Occipital lobe (tissue), 2 donors: ENCODE results near the gene RBM42. TPM values are rescaled to one million over a fixed set of nuclear protein-coding genes. Genes with fewer than 3 reads are reported as not detected.

Experiments
- DNase-seq: peaks from one replicate; lab custom pipeline; 2025; lab: John Stamatoyannopoulos, UW
- total RNA-seq: library from RNA; depleted of rRNA; stranded (reverse); fragments of >200 nt; gene quantifications from one replicate; pipeline ENCODE4 v1.2.3, GENCODE V29; 2014

The RBM42 gene
- total RNA-seq, 1 donor from 2014 or later: 16.7 TPM

DNA sequence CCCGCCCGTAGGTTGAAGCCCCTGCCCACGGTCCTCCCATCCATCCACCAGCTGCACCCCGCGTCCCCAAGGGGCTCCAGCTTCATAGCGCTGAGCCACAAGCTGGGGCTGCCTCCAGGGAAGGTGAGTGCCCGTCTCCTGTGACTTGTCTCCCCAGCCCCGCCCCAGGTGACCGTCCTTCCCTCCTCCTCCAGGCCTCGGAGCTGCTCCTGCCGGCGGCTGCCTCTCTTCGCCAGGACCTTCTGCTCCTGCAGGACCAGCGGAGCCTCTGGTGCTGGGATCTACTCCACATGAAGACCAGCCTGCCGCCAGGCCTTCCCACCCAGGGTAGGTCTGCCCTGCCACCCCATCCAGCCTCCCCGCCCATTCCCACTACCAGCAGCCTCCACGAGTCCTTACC, 8.8 kb upstream of the RBM42 start:
- no peak for DNase-seq

DNA sequence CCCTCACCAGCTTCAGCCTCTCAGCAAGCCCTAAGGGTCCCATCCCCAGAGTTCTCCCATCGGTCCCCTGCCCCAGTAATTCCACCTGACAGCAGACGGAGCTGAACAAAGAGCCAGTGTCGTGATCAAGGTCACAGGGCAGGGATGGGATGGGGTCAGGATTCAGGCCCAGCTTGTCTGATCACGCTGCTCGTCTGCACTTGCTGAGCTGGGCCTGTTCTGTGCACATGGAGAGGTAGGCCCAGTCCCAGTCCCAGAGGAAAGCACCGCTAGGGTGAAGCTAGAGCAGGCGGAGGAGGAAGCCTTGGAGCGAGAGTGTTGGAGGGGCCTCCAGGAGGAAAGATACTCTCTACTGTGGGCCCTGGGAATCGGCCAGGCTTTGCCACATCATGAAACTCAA, 7.1 kb upstream of the RBM42 start:
- DNase-seq: no peak

DNA sequence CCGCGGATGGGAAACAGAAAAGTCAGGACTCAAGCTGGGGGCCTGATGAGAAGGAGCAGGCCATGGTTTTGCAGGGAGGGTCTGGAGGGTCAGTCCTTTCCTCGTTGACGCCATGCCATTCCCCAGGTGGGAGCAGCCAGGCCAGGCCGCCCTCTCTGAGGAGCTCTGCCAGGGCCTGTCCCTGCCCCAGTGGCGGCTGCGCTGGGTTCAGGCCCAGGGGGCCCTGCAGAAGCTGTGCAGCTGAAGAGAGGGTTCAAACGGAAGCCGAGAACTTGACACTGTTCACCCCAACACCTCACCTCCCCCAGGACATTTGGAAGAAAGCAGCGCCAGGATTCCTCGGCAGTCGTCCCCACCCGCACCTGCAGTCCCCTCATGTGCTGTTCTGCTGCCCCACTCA, 6.1 kb upstream of the RBM42 start:
- no peak for DNase-seq

DNA sequence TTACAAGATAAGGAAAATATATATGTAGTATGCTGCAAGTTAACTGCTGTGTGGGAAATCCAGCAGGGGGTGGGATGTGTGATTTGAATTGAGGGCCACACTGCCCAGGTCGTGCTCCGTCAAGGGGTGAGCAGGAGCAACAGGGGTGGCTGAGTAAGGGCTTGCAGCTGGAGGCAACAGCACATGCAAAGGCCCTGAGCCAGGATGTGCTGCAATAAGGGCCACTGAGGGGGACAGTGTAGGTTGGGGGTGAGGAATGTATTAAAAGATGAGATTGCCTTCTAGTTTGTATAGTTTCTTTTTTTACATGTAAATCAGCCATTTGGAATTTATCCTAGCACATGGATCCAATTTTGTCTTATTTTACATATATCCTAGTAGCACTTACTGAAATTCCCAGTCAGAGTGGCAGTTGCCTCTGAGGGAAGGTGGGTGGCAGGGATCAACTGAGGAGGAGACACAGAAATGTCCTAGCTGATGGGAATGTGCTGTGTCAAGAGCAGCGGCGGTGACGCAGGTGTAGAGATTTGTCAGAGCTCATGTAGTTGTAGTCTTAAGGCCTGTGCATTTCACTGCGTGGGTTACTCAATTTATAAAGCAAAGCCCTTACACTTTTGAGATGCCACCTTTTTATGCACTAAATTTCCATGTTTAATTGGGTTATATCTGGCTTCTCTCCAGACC, 5.4 kb upstream of the RBM42 start:
- no peak for DNase-seq

DNA sequence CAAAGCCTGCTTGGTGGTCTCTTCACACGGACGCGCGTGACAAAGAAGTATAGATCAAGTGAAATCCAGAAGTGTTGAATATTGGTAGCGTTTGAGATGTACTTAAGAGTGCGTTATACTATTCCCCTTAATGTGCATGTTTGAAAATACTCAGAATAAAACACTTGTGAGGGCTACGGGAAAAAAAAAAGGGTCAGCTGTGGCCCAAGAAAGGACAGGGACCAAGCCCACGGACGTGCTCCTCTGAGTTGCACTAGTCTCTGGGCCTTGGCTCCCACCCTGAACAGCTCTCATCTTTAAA, 622 bp upstream of the RBM42 start:
- DNase-seq: no peak

DNA sequence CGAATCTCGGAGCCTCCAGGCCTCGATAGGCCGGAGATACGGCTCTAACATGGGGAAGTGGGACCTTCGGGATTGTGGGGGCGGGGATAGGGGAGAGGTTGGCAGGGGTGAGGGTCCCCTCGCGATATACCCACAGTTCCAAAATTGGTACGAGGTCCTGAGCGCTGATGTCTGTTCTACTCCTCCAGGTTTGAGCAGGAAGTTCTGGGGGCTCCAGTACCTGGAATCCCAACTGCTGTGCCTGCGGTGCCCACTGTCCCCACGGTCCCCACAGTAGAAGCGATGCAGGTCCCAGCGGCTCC, 447 bp downstream of the RBM42 start:
- no peak for DNase-seq

DNA sequence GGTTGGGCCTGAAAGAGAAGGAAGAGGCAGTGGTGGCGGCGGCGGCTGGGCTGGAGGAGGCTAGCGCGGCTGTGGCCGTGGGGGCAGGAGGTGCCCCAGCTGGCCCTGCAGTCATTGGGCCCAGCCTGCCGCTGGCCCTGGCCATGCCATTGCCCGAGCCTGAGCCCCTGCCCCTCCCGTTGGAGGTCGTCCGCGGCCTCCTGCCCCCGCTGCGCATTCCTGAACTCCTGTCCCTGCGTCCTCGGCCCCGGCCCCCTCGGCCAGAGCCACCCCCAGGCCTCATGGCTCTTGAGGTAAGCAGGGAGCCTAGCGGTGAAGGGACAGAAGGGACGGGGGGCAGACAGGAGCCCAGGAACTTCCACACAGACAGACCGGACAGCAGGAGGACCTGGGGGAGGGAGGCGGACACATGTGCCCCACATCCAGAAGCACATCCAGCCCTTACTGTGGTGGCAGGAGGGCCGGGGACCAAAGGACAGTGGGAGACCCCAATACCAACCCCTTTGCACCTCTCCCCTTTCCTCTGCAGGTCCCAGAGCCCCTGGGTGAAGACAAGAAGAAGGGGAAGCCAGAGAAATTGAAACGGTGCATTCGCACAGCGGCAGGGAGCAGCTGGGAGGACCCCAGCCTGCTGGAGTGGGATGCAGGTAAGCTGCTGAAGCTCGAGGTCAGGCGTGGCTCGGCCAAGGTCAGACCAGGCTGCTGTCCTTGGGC, 5.0 kb downstream of the RBM42 start:
- DNase-seq: no peak

DNA sequence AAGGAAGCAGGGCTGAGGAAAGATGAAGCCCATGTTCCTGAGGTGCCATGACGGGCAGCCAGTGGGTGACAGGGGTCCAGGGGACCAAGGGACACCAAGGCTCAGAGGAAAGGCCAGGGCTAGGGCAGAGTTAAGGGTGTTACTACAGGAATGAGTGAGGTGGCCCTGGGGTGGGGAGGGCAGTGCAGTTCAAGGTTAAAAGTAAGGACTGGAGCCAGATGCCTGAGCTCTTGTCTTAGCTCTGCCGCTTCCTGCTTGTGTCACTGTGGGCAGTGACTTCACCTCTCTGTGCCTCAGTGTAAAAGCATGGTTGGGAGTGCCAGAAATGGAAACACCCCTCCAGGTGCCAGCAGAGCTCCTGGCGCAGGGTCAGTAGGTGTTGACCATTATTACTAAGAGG, 7.8 kb downstream of the RBM42 start:
- no peak for DNase-seq

DNA sequence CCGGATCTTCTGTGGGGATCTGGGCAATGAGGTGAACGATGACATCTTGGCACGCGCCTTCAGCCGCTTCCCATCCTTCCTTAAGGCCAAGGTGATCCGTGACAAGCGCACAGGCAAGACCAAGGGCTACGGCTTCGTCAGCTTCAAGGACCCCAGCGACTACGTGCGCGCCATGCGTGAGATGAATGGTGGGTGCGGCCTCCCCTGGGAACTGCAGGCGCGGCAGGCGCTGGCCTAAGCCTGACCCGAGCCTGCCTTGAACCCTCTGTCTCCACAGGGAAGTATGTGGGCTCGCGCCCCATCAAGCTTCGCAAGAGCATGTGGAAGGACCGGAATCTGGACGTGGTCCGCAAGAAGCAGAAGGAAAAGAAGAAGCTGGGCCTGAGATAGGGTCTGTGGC, 8.3 kb downstream of the RBM42 start:
- DNase-seq: no peak

DNA sequence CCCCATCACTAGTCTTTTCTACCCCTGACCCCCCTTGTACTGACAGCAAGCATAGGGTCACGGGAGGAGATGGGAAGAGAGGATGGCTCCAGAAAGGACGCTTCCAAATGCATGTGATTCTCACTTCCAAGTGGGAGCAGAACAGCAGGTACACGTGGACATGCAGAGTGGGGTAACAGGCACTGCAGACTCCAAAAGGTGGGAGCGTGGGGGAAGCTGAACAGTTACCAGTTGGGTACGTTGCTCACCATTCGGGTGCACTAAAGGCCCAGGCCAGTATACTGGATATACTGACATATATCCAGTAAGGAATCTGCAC, 10.4 kb downstream of the RBM42 start:
- no peak for DNase-seq

DNA sequence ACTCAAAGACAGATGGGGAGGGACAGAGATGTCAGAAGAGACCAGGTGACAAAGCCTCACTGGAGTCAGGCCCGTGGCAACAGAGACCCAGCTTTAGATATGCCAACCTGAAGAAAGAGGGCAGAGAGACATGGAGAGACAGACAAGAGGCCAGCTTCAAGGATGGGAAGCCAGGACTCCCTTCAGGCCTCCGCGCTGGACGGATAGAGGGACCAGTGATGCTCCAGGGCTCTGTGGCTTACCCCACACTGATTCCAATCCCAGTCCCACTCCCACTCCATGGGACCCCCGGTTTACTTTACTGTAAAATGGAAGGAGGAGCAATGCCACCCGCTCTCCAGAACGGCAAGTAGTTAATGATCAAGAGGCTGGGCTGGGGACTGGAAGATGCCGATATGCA, 11.0 kb downstream of the RBM42 start:
- DNase-seq: no peak

DNA sequence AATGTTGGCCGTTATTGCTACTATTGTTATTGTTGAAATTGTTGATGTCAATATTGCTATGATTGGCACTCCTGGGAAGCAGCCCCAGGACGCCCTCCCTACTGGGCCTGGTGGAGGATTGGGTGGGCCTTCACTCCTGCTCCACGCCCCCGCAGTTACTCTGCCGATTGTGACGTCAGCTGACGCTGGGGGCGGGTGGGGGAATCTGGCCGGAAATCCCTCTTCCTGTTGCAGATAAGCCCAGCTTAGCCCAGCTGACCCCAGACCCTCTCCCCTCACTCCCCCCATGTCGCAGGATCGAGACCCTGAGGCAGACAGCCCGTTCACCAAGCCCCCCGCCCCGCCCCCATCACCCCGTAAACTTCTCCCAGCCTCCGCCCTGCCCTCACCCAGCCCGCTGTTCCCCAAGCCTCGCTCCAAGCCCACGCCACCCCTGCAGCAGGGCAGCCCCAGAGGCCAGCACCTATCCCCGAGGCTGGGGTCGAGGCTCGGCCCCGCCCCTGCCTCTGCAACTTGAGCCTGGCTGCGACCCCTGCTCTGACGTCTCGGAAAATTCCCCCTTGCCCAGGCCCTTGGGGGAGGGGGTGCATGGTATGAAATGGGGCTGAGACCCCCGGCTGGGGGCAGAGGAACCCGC, 12.8 kb downstream of the RBM42 start, which contains the start of gene ETV2:
ETV2 (plus strand) TSS at position 231 of the 637 bp plus-strand sequence. CDS start 716 bp downstream, outside the sequence.
- no peak for DNase-seq

DNA sequence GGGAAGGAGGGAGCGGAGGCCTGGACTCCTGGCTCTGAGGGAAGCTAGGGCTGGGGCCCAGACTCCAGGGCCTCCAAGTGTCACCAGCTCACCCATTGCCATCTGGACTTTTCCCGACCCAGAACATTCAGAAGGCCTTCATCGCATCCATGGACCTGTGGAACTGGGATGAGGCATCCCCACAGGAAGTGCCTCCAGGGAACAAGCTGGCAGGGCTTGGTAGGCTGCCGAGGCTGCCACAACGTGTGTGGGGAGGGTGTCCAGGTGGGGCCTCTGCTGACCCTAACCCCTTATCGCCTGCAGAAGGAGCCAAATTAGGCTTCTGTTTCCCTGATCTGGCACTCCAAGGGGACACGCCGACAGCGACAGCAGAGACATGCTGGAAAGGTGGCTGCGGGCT, 13.5 kb downstream of the RBM42 start:
- DNase-seq: no peak

DNA sequence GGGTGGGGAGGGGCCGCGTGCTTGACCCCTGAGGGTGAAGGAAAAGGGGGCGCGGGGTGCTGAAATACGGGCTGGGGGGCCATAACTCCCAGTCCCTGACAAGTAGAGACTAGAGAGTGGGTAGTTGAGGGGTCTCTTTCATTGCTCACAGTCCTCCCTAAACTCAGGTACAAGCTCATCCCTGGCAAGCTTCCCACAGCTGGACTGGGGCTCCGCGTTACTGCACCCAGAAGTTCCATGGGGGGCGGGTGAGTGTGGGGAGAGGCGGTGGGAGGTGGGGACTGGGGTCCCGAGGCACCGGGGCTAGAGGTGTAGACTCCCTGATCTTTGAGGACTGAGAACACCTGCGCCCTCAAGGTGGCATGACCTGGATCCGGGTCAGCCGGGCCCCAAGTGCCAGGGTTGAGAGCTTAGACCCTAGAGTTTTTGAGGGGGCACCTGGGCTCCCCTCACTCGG, 14.0 kb downstream of the RBM42 start:
- DNase-seq: no peak

DNA sequence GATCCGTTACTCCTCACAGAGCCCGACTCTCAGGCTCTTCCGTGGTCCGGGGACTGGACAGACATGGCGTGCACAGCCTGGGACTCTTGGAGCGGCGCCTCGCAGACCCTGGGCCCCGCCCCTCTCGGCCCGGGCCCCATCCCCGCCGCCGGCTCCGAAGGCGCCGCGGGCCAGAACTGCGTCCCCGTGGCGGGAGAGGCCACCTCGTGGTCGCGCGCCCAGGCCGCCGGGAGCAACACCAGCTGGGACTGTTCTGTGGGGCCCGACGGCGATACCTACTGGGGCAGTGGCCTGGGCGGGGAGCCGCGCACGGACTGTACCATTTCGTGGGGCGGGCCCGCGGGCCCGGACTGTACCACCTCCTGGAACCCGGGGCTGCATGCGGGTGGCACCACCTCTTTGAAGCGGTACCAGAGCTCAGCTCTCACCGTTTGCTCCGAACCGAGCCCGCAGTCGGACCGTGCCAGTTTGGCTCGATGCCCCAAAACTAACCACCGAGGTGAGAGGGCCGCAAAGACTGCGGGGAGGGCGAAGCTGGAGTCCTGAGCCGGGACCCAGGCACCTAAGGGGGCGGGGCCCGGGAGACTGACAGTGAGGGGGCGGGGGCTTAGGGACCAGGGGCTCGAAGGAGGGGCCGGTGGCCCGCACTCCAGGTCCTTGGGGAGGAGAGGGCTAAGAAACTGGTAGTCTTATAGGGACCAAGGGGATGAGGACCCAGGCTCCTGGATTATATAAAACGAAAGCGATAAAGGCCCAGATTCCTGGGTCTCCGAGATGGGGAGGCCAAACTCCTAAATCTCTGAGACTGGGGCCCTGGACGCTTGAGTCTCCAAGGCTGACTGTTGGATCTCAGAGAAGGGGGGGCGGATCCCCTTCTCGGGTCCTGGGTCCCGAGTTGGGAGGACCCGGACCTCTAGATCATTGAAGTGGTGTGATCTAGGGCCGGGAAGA, 14.7 kb downstream of the RBM42 start:
- DNase-seq: peak; percentile 53

DNA sequence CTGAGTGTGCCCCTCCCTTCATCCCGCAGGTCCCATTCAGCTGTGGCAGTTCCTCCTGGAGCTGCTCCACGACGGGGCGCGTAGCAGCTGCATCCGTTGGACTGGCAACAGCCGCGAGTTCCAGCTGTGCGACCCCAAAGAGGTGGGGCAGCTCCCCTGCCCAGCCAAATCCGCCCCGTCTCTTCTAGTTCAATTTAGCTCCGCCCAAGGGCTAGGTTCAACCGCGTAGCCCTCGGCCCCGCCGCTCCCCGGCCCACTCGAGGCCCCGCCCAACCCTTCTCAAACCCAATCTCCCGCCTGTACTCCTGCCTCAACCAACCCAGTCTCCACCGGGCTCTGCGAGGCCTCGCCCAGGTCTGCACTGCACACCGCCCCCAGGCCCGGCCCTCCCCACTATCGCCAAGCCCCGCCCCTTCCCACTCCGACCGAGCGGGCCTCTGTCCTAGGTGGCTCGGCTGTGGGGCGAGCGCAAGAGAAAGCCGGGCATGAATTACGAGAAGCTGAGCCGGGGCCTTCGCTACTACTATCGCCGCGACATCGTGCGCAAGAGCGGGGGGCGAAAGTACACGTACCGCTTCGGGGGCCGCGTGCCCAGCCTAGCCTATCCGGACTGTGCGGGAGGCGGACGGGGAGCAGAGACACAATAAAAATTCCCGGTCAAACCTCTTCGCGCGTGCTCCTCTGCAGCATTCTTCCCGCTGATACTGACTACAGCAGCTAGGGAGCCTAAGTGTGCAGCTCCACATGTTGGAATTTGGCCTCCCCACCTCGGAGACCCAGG, 15.6 kb downstream of the RBM42 start:
- DNase-seq: peak; percentile 67

DNA sequence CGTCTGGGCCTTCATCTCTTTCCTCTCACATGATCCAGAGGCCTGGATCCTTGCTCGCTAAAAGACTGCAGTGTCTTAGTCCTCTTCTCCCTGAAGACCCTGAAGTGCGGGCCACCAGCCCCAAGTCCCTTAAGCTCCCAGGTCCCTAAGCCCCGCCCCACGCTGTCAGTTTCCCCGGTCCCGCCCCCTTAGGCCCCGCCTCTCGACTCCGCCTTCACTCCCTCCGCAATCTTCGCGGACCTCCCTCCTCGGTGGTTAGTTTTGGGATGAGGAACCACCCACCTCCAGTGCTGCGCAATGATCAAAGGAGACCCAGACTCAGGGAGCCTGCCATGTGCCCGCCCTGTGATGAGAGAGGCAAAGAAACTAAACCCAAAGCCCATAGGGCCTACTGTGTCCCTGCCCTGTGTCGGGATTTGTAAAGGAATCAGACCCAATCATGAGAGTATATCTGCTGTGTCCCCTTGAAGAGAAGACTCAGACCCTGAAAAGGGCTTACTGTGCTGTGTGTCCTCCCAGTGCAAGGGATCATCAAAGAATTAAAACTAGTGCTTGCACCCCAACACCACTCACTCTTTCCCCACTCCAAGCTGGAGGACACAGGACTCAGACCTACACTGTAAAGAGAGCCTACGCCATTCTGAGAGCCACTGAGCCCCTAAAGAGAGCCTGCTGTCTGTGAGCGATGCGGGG, 16.3 kb downstream of the RBM42 start:
- DNase-seq: no peak

DNA sequence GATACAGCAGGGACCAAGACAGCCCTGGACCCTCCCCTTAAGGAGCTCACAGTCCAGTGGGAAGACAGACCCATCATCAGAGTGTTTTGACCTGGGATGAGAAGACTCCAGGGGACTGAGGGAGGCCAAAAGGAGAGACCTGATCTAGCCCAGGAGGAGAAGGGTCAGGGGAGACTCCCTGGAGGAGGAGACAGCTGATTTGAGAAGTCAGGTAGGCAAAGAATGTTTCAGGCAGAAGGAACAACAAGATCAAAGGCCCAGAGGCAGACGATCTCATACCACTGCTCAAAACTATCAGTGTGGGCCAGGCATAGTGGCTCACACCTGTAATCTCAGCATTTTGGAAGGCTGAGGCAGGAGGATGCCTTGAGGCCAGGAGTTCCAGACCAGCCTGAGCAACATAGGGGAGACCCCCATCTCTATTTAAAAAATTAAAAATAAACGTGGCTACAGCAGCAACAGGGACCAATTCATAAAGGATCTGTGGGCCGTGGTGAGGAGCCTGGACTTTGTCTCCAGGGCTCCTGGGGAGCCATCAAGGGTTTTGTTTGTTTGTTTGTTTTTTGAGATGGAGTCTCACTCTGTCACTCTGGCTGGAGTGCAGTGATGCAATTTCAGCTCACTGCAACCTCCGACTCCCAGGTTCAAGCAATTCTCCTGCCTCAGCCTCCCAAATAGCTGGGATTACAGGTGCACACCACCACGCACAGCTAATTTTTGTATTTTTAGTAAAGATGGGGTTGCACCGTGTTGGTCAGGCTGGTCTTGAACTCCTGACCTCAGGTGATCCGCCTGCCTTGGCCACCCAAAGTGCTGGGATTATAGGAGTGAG, 17.1 kb downstream of the RBM42 start:
- DNase-seq: no peak

DNA sequence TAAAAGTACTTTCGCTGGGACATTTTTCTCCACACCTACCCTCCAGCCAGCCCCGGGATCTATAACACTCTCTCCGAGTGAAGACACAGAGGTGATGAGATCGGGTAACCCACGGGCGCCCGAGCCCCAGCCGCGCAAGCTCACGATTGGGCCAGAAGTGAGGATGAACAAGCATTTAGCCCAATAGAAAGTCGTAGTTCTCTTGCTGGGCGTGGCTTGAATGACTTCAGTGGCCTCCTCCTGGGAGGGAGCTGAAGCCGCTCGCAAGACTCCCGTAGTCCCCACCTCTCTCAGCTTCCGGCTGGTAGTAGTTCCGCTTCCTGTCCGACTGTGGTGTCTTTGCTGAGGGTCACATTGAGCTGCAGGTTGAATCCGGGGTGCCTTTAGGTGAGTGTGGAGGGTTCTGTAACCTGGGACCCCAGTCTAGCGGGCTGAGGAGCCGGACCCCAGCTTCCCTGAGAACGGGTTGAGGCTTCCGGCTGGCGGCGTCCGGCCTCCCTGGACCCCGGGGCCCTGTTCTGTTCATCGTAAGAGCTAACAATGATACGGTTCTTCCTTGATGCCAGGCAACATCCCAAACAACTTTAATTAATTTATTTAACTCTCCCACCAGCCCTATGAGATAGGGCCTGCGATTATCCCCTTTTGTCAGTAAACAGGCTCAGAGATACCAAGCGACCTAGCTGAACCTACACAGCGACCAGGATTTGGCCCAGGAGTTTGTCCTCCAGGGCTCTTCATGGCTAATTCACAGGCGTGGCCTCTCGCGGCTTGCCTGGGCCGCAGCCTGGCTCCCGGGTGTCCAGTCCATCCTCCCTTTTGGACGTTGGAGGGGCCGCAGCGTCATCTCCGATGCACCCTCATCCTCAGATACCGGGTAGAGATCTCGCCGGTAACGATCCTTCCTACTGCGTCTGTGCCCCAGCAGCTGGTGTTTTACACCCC, 19.5 kb downstream of the RBM42 start, which contains the start of gene COX6B1:
COX6B1 (plus strand) TSS at position 307 of the 945 bp plus-strand sequence. CDS start 2,921 bp downstream, outside the sequence.
- peak; percentile 95 for DNase-seq
